Measurements from ENCODE around the gene SFRP5. TPM values are rescaled to one million over a fixed set of nuclear protein-coding genes. Genes with fewer than 3 reads are reported as not detected.

SFRP5 gene
- total RNA-seq, 1 experiment from 2014 or later: 3.5 TPM

- Mint-ChIP-seq H3K27me3 (ENCODE audit: low read depth) (no peaks in the 10 kb centered on the region), H3K27ac (no peak overlapping the region), H3K9me3 (no peaks in the 10 kb centered on the region), H3K4me3 (no peak overlapping the region), H3K36me3 (no peaks in the 10 kb centered on the region), H3K4me1 (peaks cover 8% of the 10 kb centered on the region; the same call in 1 of the 2 replicates)
- CTCF ChIA-PET: interaction anchor here (0.5 to 4.7 kb wide), 59 partner anchors 10 to 517 kb away, joined by 3 to 57 read pairs (median 5); partner anchors contain the start of genes GOLGA7B, LOXL4 and SFRP5
- DNase-seq (ENCODE audit: low spot score) (peak; percentile 94), ATAC-seq (peak; percentile 88)
- POLR2A ChIA-PET: no interaction called here
- TF ChIP-seq OVOL2 (CRISPR knock-in tag; IDR thresholded peaks at IDR 0.05; ENCODE audit: borderline replicate concordance) (no peak), ZNF423 (CRISPR knock-in tag; IDR thresholded peaks at IDR 0.05) (peak; percentile 79), ZNF232 (CRISPR knock-in tag; IDR thresholded peaks at IDR 0.05) (0 out of 2 replicates have a peak, but pooled peaks have one; percentile 46), ZNF281 (CRISPR knock-in tag; IDR thresholded peaks at IDR 0.05) (no peak), FOXP1 (CRISPR knock-in tag; IDR thresholded peaks at IDR 0.05; ENCODE audit: borderline replicate concordance) (no peak), FOXP4 (CRISPR knock-in tag; IDR thresholded peaks at IDR 0.05) (no peak)
- TF ChIP-seq, protein P1, sequence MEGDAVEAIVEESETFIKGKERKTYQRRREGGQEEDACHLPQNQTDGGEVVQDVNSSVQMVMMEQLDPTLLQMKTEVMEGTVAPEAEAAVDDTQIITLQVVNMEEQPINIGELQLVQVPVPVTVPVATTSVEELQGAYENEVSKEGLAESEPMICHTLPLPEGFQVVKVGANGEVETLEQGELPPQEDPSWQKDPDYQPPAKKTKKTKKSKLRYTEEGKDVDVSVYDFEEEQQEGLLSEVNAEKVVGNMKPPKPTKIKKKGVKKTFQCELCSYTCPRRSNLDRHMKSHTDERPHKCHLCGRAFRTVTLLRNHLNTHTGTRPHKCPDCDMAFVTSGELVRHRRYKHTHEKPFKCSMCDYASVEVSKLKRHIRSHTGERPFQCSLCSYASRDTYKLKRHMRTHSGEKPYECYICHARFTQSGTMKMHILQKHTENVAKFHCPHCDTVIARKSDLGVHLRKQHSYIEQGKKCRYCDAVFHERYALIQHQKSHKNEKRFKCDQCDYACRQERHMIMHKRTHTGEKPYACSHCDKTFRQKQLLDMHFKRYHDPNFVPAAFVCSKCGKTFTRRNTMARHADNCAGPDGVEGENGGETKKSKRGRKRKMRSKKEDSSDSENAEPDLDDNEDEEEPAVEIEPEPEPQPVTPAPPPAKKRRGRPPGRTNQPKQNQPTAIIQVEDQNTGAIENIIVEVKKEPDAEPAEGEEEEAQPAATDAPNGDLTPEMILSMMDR (IDR thresholded peaks at IDR 0.05): peak; percentile 91
These were observed 20.3 kb upstream of the SFRP5 start for GRCh38 chr10:97791824-97792721.

GRCh38 chr10:97789770-97790397 lies 18.1 kb upstream of the SFRP5 start:
- DNase-seq (ENCODE audit: low spot score) (no peak), ATAC-seq (no peak)
- Mint-ChIP-seq H3K27ac (no peak overlapping the region), H3K27me3 (ENCODE audit: low read depth) (no peaks in the 10 kb centered on the region), H3K4me1 (peaks cover 8% of the 10 kb centered on the region; the same call in 1 of the 2 replicates), H3K36me3 (no peaks in the 10 kb centered on the region), H3K4me3 (no peak overlapping the region), H3K9me3 (no peaks in the 10 kb centered on the region)
- POLR2A ChIA-PET: no interaction called here
- CTCF ChIA-PET: interaction anchor here (0.8 to 1.8 kb wide), 6 partner anchors 10 to 251 kb away, joined by 3 to 10 read pairs (median 6); partner anchors contain the start of gene AVPI1
- TF ChIP-seq NFYB (CRISPR knock-in tag; conservative IDR thresholded peaks at IDR 0.05; ENCODE audit: low read depth) (no peak), ZNF671 (CRISPR knock-in tag; IDR thresholded peaks at IDR 0.05) (no peak), ZBTB21 (CRISPR knock-in tag; IDR thresholded peaks at IDR 0.05; ENCODE audit: borderline replicate concordance) (no peak), ZNF232 (CRISPR knock-in tag; IDR thresholded peaks at IDR 0.05) (no peak), RORB (CRISPR knock-in tag; IDR thresholded peaks at IDR 0.05) (no peak), ELF4 (CRISPR knock-in tag; IDR thresholded peaks at IDR 0.05; ENCODE audit: low read depth) (no peak), ETV6 (CRISPR knock-in tag; IDR thresholded peaks at IDR 0.05) (no peak), ATF1 (CRISPR knock-in tag; IDR thresholded peaks at IDR 0.05) (no peak), RELA (CRISPR knock-in tag; IDR thresholded peaks at IDR 0.05; ENCODE audit: borderline replicate concordance) (no peak), NFATC4 (CRISPR knock-in tag; IDR thresholded peaks at IDR 0.05) (no peak), FOXP4 (CRISPR knock-in tag; IDR thresholded peaks at IDR 0.05) (no peak), ZNF219 (CRISPR knock-in tag; IDR thresholded peaks at IDR 0.05; ENCODE audit: borderline replicate concordance) (no peak)
- TF ChIP-seq, protein P2, sequence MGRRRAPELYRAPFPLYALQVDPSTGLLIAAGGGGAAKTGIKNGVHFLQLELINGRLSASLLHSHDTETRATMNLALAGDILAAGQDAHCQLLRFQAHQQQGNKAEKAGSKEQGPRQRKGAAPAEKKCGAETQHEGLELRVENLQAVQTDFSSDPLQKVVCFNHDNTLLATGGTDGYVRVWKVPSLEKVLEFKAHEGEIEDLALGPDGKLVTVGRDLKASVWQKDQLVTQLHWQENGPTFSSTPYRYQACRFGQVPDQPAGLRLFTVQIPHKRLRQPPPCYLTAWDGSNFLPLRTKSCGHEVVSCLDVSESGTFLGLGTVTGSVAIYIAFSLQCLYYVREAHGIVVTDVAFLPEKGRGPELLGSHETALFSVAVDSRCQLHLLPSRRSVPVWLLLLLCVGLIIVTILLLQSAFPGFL (CRISPR knock-in tag; IDR thresholded peaks at IDR 0.05; ENCODE audit: borderline replicate concordance): no peak
- TF ChIP-seq, protein P3, sequence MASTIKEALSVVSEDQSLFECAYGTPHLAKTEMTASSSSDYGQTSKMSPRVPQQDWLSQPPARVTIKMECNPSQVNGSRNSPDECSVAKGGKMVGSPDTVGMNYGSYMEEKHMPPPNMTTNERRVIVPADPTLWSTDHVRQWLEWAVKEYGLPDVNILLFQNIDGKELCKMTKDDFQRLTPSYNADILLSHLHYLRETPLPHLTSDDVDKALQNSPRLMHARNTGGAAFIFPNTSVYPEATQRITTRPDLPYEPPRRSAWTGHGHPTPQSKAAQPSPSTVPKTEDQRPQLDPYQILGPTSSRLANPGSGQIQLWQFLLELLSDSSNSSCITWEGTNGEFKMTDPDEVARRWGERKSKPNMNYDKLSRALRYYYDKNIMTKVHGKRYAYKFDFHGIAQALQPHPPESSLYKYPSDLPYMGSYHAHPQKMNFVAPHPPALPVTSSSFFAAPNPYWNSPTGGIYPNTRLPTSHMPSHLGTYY (CRISPR knock-in tag; IDR thresholded peaks at IDR 0.05): no peak
- TF ChIP-seq, protein P4, sequence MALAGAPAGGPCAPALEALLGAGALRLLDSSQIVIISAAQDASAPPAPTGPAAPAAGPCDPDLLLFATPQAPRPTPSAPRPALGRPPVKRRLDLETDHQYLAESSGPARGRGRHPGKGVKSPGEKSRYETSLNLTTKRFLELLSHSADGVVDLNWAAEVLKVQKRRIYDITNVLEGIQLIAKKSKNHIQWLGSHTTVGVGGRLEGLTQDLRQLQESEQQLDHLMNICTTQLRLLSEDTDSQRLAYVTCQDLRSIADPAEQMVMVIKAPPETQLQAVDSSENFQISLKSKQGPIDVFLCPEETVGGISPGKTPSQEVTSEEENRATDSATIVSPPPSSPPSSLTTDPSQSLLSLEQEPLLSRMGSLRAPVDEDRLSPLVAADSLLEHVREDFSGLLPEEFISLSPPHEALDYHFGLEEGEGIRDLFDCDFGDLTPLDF (CRISPR knock-in tag; IDR thresholded peaks at IDR 0.05): no peak
